OCI-LY7 (cell line): ENCODE measurements around the gene SSBP2.

Experiments used
- EZH2phosphoT487 ChIP-seq: fragments of 200-600 bp; sonication (generic); IDR thresholded peaks from 2 replicates; pipeline ENCODE4 v1.6.1; 2018; ENCODE audit warnings: low read depth, borderline replicate concordance, mild to moderate bottlenecking, mixed run types, antibody characterized with exemption, low read length, moderate library complexity, mixed read lengths
- TF ChIP-seq, protein P1 (sequence below): fragments of 200-600 bp; sonication (generic); conservative IDR thresholded peaks from 2 replicates; pipeline ENCODE4 v1.5.1; 2014; ENCODE audit warnings: mild to moderate bottlenecking, antibody characterized with exemption, low read length, moderate library complexity, mixed read lengths

DNA sequence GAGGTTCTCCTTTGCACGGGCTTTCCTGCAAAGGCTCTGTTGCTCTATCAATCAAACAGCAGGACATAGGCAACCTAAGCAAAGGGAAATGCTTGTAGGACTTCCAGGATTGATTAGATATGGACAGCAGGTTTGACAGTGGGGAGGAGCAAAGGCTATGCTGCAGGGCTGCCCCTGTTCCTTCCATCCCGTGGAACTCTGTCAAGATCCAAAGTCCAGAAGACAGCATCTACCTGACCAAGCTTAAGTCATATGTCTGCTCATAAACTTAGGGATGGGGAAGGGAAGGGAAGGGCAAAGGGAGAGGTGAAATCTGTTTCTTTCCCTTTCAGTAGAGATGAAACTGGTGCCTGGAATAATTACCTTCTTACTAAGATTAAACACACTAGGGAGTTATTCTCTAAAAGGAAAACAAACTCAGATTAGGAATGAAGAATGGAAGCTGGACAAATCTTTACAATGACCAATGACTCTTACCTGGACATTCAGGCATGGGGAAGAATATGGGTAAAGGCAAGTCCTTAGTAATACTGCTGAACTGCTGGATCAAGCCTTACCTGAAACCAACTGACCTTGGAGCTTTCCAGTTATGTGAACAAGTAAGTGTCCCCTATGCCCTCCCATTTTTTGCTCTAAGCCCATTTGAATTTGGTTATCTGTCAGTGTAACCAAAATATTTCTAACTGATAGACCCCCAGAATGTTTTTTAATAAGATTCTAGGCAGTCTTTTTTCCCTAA lies 348.5 kb downstream of the SSBP2 start:
- TF ChIP-seq, protein P1, sequence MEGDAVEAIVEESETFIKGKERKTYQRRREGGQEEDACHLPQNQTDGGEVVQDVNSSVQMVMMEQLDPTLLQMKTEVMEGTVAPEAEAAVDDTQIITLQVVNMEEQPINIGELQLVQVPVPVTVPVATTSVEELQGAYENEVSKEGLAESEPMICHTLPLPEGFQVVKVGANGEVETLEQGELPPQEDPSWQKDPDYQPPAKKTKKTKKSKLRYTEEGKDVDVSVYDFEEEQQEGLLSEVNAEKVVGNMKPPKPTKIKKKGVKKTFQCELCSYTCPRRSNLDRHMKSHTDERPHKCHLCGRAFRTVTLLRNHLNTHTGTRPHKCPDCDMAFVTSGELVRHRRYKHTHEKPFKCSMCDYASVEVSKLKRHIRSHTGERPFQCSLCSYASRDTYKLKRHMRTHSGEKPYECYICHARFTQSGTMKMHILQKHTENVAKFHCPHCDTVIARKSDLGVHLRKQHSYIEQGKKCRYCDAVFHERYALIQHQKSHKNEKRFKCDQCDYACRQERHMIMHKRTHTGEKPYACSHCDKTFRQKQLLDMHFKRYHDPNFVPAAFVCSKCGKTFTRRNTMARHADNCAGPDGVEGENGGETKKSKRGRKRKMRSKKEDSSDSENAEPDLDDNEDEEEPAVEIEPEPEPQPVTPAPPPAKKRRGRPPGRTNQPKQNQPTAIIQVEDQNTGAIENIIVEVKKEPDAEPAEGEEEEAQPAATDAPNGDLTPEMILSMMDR, result no peak
- no peak for TF ChIP-seq EZH2phosphoT487
